BLaER1 treated with 17β-estradiol and CSF1 and Interleukin-3, amounts not matched to agents 10 nM and 100 nM (cell line): ENCODE measurements around the gene GEMIN4.
"Not testable (repeated sequence)": the region's sequence is repeated elsewhere in the genome, so short reads cannot be mapped to it uniquely, and the experiment has no call there.

Source experiments
- H3K27ac ChIP-seq, 11 experiments: shearing (Covaris generic); formaldehyde crosslinking; 2 replicates each; pipeline ENCODE4 v1.8.1; 2022
- H3K27me3 ChIP-seq, 11 experiments: shearing (Covaris generic); formaldehyde crosslinking; 2 replicates each; pipeline ENCODE4 v1.8.1; 2022
- H3K36me3 ChIP-seq, 11 experiments: shearing (Covaris generic); formaldehyde crosslinking; 2 replicates each; pipeline ENCODE4 v1.8.1; 2022
- H3K4me1 ChIP-seq, 10 experiments: shearing (Covaris generic); formaldehyde crosslinking; 2 replicates each; pipeline ENCODE4 v1.8.1; 2022
- H3K4me2 ChIP-seq, 11 experiments: shearing (Covaris generic); formaldehyde crosslinking; 2 replicates each; pipeline ENCODE4 v1.8.1; 2022
- H3K4me3 ChIP-seq, 10 experiments: shearing (Covaris generic); formaldehyde crosslinking; 2 replicates each; pipeline ENCODE4 v1.8.1; 2022
- H3K9ac ChIP-seq, 11 experiments: shearing (Covaris generic); formaldehyde crosslinking; 2 replicates each; pipeline ENCODE4 v1.8.1; 2022
- H3K9me3 ChIP-seq, 11 experiments: shearing (Covaris generic); formaldehyde crosslinking; replicated peaks in 1 of 11; 2 replicates each; pipeline ENCODE4 v1.8.1; 2022
- H4K20me1 ChIP-seq, 11 experiments: shearing (Covaris generic); formaldehyde crosslinking; 2 replicates each; pipeline ENCODE4 v1.8.1; 2022
- Cebpa-rat ChIP-seq, 11 experiments: shearing (Covaris generic); IDR thresholded peaks; 2 replicates each; pipeline ENCODE4 v1.8.1; 2022

The GEMIN4 gene

DNA sequence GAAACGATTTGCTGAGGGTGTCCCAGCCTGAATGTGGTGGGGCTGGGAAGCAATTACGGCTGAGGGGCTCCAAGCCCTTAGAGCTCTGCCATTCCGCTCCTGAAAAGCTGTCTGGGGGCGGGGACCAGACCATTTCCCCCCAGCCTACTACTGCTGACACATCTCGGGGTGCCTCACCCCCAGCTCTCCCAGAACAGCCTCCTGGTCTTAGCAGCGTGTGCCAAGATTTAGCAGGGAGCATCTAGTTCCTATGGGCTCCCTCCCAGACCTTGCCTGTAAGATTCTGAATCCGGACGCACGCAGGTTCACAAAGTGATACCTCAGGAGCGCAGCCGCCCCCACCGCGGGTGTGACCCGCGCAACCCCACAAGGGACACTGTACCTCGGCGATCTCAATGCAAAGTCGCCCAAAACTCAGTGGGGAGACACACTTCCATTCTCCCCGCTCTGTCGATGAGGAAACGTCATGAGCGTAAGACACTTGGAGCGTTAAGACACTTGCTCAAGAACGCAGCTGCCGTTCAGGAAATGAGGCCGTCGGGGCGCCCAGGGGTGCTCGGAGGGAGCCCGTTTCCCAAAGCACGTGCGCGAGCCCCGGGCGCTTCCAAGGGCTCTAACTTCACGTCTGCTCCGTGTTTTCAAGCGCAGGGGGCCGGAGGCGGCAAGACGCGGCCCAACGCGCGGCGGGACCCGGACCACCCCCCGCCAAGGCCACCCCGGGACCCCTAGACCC, 629 bp downstream of the GEMIN4 start:
- peak overlapping the region; percentile 86 to 100 (median 98) for H3K27ac ChIP-seq
- H3K9me3 ChIP-seq = peaks cover 0 to 13% (median 7%) of the 10 kb centered on the region in 11 experiments; a peak in 9 of 22 replicates
- H3K9ac ChIP-seq = peak overlapping the region; percentile 93 to 99 (median 97)
- peak overlapping the region; percentile 75 to 91 (median 85) for H3K4me3 ChIP-seq
- H3K4me1 ChIP-seq = peaks cover 33 to 50% (median 48%) of the 10 kb centered on the region in 10 experiments
- H4K20me1 ChIP-seq = peaks cover 0 to 49% (median 43%) of the 10 kb centered on the region in 11 experiments; a peak in 20 of 22 replicates
- H3K4me2 ChIP-seq = peak overlapping the region; percentile 92 to 99 (median 96)
- H3K27me3 ChIP-seq = no peaks in the 10 kb centered on the region
- H3K36me3 ChIP-seq = peaks cover 29 to 47% (median 35%) of the 10 kb centered on the region in 11 experiments
- TF ChIP-seq Cebpa-rat (IDR thresholded peaks at IDR 0.05) = 0 out of 22 replicates have a peak, but pooled peaks of 2 of the 11 experiments have one; percentile 35 to 44

DNA sequence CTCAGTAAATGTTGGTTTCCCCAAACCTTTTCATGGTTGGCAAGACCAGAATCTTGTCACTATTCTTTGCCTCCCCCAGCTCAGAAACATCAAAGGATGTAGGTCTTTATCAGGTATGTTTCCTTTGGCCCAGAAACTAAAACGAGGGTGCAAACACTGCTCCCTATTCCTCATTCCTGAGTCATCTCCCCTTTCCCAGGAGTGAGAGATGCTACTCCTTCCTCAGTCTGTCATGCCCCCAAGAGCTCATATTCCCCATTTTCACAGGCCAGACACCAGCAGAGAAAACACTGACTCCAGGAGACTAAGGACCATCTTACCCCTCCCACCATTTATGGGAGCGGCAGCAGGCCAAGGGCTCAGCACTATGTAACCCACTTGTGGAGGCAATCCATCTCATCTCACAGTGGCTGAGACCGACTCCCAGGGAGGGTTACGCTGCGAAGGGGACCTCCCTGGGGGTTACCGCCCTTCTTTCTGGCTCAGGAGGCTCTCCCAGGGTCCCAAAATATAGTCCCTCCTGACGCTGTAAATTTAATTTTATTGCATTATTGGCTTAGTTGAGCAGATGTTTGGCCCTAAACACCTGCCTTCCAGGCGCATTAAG, 1.5 kb downstream of the GEMIN4 start:
- Histone ChIP-seq H3K27ac (peak overlapping the region in 9 of 11 experiments; percentile 92 to 100 (median 98); a peak in 16 of 22 replicates), H3K36me3 (peaks cover 25 to 50% (median 42%) of the 10 kb centered on the region in 11 experiments), H4K20me1 (peaks cover 4 to 58% (median 52%) of the 10 kb centered on the region in 11 experiments; a peak in 21 of 22 replicates), H3K4me1 (peaks cover 42 to 59% (median 57%) of the 10 kb centered on the region in 10 experiments), H3K4me2 (peak overlapping the region; percentile 92 to 99 (median 96)), H3K9me3 (peaks cover 0 to 13% (median 7%) of the 10 kb centered on the region in 11 experiments; a peak in 9 of 22 replicates), H3K4me3 (peak overlapping the region; percentile 75 to 91 (median 85)), H3K27me3 (no peaks in the 10 kb centered on the region), H3K9ac (peak overlapping the region; percentile 93 to 99 (median 97))
- TF ChIP-seq Cebpa-rat (IDR thresholded peaks at IDR 0.05) = no peak

DNA sequence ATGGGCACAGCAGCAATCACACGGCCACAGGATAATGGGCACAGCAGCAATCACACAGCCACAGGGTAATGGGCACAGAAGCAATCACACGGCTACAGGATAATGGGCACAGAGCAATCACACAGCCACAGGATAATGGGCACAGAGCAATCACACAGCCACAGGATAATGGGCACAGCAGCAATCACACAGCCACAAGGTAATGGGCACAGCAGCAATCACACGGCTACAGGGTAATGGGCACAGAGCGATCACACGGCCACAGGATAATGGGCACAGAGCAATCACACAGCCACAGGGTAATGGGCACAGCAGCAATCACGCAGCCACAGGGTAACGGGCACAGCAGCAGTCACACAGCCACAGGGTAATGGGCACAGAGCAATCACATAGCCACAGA, 2.7 kb downstream of the GEMIN4 start:
- peak overlapping the region in 5 of 11 experiments; percentile 54 to 99 (median 97); a peak in 6 of 22 replicates for H3K9ac ChIP-seq
- peaks cover 0 to 13% (median 7%) of the 10 kb centered on the region in 11 experiments; a peak in 9 of 22 replicates for H3K9me3 ChIP-seq
- not testable (repeated sequence) for H3K27me3 ChIP-seq
- H3K4me1 ChIP-seq = peaks cover 43 to 65% (median 62%) of the 10 kb centered on the region in 10 experiments
- H4K20me1 ChIP-seq = peaks cover 11 to 70% (median 64%) of the 10 kb centered on the region in 11 experiments; a peak in 21 of 22 replicates
- H3K36me3 ChIP-seq = peaks cover 37 to 62% (median 54%) of the 10 kb centered on the region in 11 experiments
- H3K4me2 ChIP-seq = peak overlapping the region; percentile 92 to 99 (median 96)
- peak overlapping the region in 3 of 11 experiments; percentile 1 to 100 (median 98); a peak in 1 of 22 replicates for H3K27ac ChIP-seq
- peak overlapping the region in 7 of 10 experiments; percentile 12 to 89 (median 85); a peak in 8 of 20 replicates for H3K4me3 ChIP-seq

DNA sequence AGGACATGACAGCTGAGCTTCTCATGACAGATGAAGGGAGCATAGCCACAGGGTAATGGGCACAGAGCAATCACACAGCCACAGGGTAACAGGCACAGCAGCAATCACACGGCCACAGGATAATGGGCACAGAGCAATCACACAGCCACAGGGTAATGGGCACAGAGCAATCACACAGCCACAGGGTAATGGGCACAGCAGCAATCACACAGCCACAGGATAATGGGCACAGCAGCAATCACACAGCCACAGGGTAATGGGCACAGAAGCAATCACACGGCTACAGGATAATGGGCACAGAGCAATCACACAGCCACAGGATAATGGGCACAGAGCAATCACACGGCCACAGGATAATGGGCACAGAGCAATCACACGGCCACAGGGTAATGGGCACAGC, 3.5 kb downstream of the GEMIN4 start:
- H3K27me3 ChIP-seq, H3K4me3 ChIP-seq, H3K27ac ChIP-seq: not testable (repeated sequence)
- Histone ChIP-seq H4K20me1 (peaks cover 11 to 77% (median 71%) of the 10 kb centered on the region in 11 experiments; a peak in 21 of 22 replicates), H3K9ac (peak overlapping the region in 1 of 11 experiments; percentile 16; a peak in 1 of 22 replicates), H3K4me2 (peak overlapping the region in 7 of 11 experiments; percentile 64 to 85 (median 73); a peak in 12 of 22 replicates), H3K9me3 (peaks cover 0 to 13% (median 7%) of the 10 kb centered on the region in 11 experiments; a peak in 9 of 22 replicates), H3K36me3 (peaks cover 44 to 70% (median 61%) of the 10 kb centered on the region in 11 experiments), H3K4me1 (peaks cover 43 to 65% (median 62%) of the 10 kb centered on the region in 10 experiments)

DNA sequence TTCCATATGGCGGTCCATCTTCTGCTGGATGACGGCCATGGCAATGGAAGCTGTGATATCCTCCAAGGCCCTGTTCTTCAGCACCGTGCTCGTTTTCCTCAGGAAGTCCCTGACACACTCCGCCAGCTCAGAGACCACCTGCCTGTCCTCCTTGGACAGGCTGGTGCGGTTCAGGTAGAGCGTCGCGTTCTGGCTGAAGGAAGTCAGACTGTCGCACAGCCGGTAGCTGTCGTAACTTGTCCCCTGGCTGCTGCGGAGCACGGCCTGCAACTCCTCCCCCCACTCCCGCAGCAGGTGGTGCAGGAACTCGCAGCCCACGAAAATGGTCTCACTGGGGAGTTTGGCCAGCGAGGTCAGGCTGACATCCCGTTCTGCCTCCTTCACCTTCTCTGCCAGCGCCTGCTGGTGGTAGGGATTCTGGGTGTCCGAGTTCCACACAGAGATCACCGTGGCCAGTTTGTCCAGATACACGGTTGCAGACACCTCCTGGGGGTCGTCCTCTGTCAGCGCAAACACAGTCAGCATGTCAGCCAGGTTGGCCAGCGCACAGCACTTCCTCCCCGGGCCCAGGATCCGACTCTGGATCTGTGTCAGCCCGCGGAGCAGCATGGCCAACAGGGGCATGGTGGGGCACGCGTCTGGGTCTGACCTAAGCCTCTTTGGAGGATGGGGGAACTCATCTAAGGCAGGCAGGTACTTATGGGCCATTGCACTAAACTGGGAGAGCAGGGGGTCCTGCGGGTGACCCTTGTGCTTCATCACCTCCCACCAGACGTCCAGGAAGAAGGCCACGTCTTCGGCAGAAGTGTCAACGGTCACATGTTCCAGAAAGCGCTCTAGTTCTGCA, 5.1 kb downstream of the GEMIN4 start:
- peaks cover 11 to 93% (median 86%) of the 10 kb centered on the region in 11 experiments; a peak in 21 of 22 replicates for H4K20me1 ChIP-seq
- no peak for TF ChIP-seq Cebpa-rat (IDR thresholded peaks at IDR 0.05)
- H3K9ac ChIP-seq = peak overlapping the region in 8 of 11 experiments; percentile 8 to 67 (median 34); a peak in 12 of 22 replicates
- H3K4me3 ChIP-seq = peak overlapping the region in 1 of 10 experiments; percentile 4; a peak in 3 of 20 replicates
- peaks cover 60 to 86% (median 77%) of the 10 kb centered on the region in 11 experiments for H3K36me3 ChIP-seq
- no peaks in the 10 kb centered on the region for H3K27me3 ChIP-seq
- peak overlapping the region in 8 of 11 experiments; percentile 13 to 63 (median 44); a peak in 11 of 22 replicates for H3K27ac ChIP-seq
- peaks cover 39 to 68% (median 61%) of the 10 kb centered on the region in 10 experiments for H3K4me1 ChIP-seq
- peaks cover 0 to 13% (median 7%) of the 10 kb centered on the region in 11 experiments; a peak in 9 of 22 replicates for H3K9me3 ChIP-seq
- H3K4me2 ChIP-seq = peak overlapping the region; percentile 57 to 85 (median 69)

DNA sequence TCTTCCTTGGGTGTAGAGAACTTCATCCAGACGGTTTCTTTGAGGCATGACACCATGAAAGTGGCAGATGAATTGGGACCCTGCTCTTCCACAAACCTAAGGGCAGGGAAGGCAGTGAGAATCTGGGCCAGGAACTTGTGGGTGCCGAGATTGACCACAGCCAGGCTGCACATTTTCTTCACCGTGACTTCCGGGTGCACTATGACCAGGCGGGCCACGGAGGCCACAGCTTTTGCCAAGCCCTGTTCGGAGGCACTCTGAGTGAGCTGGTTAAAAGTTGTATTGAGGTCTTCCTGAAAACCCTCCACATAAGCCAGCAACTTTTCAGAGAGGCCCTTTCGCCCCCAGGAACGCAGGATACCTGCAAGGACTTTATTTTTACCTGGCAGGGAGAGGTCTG, 5.9 kb downstream of the GEMIN4 start:
- TF ChIP-seq Cebpa-rat (IDR thresholded peaks at IDR 0.05) = no peak
- Histone ChIP-seq H3K4me3 (peak overlapping the region in 1 of 10 experiments; percentile 4; a peak in 1 of 20 replicates), H3K27ac (peak overlapping the region in 9 of 11 experiments; percentile 13 to 63 (median 32); a peak in 15 of 22 replicates), H3K4me1 (peaks cover 45 to 75% (median 68%) of the 10 kb centered on the region in 10 experiments), H3K9me3 (peaks cover 0 to 13% (median 7%) of the 10 kb centered on the region in 11 experiments; a peak in 9 of 22 replicates), H3K27me3 (no peaks in the 10 kb centered on the region), H3K36me3 (peaks cover 68 to 94% (median 85%) of the 10 kb centered on the region in 11 experiments), H3K4me2 (peak overlapping the region; percentile 57 to 85 (median 69)), H4K20me1 (peaks cover 15 to 99% (median 93%) of the 10 kb centered on the region in 11 experiments; a peak in 21 of 22 replicates), H3K9ac (peak overlapping the region in 9 of 11 experiments; percentile 0 to 67 (median 27); a peak in 12 of 22 replicates)

DNA sequence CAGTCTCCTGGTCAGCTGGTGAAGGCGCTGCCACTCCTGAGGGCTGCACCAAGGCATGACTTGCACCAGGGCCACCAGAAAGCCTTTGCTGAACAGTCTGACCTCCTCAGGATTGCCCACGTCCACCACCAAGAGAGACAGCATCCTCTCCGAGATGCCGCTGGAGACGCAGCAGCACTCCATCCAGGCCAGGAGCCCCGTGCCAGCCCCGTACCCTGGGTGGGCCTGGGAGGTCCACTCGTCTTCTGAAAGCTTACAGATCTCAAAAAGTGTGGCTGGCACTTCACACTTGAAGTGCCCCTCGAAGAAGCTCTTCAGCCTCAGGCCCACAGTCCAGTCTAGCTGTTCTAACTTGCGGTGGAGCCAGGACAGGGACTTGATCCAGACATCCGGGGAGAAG, 6.7 kb downstream of the GEMIN4 start:
- peak overlapping the region in 6 of 11 experiments; percentile 0 to 67 (median 24); a peak in 4 of 22 replicates for H3K9ac ChIP-seq
- peak overlapping the region in 7 of 11 experiments; percentile 13 to 63 (median 56); a peak in 8 of 22 replicates for H3K27ac ChIP-seq
- peak overlapping the region in 8 of 11 experiments; percentile 57 to 85 (median 68); a peak in 13 of 22 replicates for H3K4me2 ChIP-seq
- no peak overlapping the region for H3K4me3 ChIP-seq
- H3K36me3 ChIP-seq = peaks cover 71 to 94% (median 89%) of the 10 kb centered on the region in 11 experiments
- no peak for TF ChIP-seq Cebpa-rat (IDR thresholded peaks at IDR 0.05)
- H4K20me1 ChIP-seq = peaks cover 23 to 97% (median 93%) of the 10 kb centered on the region in 11 experiments; a peak in 21 of 22 replicates
- H3K9me3 ChIP-seq = peaks cover 0 to 13% (median 7%) of the 10 kb centered on the region in 11 experiments; a peak in 9 of 22 replicates
- H3K27me3 ChIP-seq = no peaks in the 10 kb centered on the region
- H3K4me1 ChIP-seq = peaks cover 45 to 75% (median 68%) of the 10 kb centered on the region in 10 experiments
